Esophagus muscularis mucosa (tissue), 3 donors: Measurements from ENCODE around the gene LIX1.

Source experiments
- POLR2AphosphoS5 ChIP-seq, 2 donors: sonication (generic); formaldehyde crosslinking; IDR thresholded peaks; one replicate each; pipeline ENCODE4 v1.6.1; 2017; ENCODE audit warnings: antibody characterized with exemption in 2 of 2
- TF ChIP-seq, protein P1 (sequence below), 3 experiments: fragments of 200-600 bp in 2 of 3; fragments of 450-650 bp in 1 of 3; sonication (generic) in 2 of 3; IDR thresholded peaks; one replicate each; pipeline ENCODE4 v1.5.1; 2017 to 2019; ENCODE audit warnings: antibody characterized with exemption in 3 of 3, mild to moderate bottlenecking in 2 of 3, moderate library complexity in 1 of 3

DNA sequence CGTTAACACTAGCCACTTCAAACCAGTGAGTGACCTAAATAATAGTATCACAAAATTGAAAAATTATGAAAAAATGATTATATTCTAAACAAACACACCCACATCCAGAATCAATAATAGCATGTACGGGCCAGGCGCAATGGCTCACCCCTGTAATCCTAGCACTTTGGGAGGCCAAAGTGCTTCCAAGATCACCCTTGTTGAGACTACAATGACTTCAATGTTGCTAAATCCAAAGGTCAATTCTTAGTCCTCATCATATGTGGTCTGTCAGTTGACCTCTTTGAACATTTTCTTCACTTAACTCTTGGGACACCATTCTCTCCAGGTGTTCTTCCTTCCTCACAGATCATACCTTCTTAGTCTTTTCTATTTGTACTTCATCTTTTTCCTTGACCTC lies 29.3 kb upstream of the LIX1 start:
- TF ChIP-seq, protein P1, sequence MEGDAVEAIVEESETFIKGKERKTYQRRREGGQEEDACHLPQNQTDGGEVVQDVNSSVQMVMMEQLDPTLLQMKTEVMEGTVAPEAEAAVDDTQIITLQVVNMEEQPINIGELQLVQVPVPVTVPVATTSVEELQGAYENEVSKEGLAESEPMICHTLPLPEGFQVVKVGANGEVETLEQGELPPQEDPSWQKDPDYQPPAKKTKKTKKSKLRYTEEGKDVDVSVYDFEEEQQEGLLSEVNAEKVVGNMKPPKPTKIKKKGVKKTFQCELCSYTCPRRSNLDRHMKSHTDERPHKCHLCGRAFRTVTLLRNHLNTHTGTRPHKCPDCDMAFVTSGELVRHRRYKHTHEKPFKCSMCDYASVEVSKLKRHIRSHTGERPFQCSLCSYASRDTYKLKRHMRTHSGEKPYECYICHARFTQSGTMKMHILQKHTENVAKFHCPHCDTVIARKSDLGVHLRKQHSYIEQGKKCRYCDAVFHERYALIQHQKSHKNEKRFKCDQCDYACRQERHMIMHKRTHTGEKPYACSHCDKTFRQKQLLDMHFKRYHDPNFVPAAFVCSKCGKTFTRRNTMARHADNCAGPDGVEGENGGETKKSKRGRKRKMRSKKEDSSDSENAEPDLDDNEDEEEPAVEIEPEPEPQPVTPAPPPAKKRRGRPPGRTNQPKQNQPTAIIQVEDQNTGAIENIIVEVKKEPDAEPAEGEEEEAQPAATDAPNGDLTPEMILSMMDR (IDR thresholded peaks at IDR 0.05) = no peak
- TF ChIP-seq POLR2AphosphoS5 (IDR thresholded peaks at IDR 0.05) = no peak
